ENCODE measurements around the gene FLAD1.

Gene FLAD1

DNA sequence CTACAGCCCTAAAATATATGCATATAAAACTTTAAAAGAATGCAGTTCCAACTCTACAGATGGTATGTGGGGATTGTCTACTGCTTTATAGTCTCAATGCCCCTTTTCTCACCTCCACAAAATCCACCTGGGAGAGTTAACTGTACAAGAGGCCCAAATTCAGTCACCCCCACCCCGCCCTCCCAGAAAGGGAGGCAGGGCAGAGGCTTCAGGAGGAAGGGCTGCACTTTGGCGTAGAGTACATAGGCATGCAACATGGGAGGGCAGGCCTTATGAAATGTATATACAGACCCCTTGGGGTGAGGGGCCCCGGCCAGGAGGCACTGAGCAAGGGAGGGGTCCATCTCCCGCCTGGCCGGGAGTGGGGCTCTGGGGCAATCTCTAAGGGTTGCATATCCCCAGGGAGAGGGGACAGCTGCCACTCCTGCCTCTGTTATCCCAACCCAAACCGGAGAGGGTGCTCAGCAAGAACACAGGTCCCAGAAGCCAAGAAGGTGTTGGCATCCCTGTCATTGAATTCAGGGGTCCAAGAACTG is 20.3 kb upstream of the FLAD1 start:
- no peak for TF ChIP-seq ZNF146 (tag by site-specific recombination; IDR thresholded peaks at IDR 0.05)
- no peak for TF ChIP-seq ZNF585B (tag by site-specific recombination; IDR thresholded peaks at IDR 0.05)
- TF ChIP-seq ZNF292 (tag by site-specific recombination; IDR thresholded peaks at IDR 0.05; ENCODE audit: borderline replicate concordance, low read depth) = no peak
- no peak for TF ChIP-seq OSR2 (tag by site-specific recombination; IDR thresholded peaks at IDR 0.05)
- TF ChIP-seq ZNF223 (tag by site-specific recombination; IDR thresholded peaks at IDR 0.05) = no peak
- TF ChIP-seq, protein P1, sequence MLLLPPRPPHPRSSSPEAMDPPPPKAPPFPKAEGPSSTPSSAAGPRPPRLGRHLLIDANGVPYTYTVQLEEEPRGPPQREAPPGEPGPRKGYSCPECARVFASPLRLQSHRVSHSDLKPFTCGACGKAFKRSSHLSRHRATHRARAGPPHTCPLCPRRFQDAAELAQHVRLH (tag by site-specific recombination; IDR thresholded peaks at IDR 0.05) = no peak
- TF ChIP-seq ZNF548 (tag by site-specific recombination; IDR thresholded peaks at IDR 0.05) = no peak
- TF ChIP-seq KLF9 (tag by site-specific recombination; IDR thresholded peaks at IDR 0.05; ENCODE audit: low read depth) = no peak
- no peak for TF ChIP-seq TRIM28 (IDR thresholded peaks at IDR 0.05; ENCODE audit: borderline replicate concordance, low read length)
- no peak for TF ChIP-seq ZBTB7A (tag by site-specific recombination; IDR thresholded peaks at IDR 0.05; ENCODE audit: low read depth)
- no peak for TF ChIP-seq ZNF660 (tag by site-specific recombination; IDR thresholded peaks at IDR 0.05)
- TF ChIP-seq ZNF677 (tag by site-specific recombination; IDR thresholded peaks at IDR 0.05) = no peak
- TF ChIP-seq ZNF701 (tag by site-specific recombination; IDR thresholded peaks at IDR 0.05) = no peak
- TF ChIP-seq, protein P2, sequence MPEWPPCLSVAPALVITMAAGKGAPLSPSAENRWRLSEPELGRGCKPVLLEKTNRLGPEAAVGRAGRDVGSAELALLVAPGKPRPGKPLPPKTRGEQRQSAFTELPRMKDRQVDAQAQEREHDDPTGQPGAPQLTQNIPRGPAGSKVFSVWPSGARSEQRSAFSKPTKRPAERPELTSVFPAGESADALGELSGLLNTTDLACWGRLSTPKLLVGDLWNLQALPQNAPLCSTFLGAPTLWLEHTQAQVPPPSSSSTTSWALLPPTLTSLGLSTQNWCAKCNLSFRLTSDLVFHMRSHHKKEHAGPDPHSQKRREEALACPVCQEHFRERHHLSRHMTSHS (tag by site-specific recombination; IDR thresholded peaks at IDR 0.05) = no peak
- no peak for TF ChIP-seq ZIC2 (tag by site-specific recombination; IDR thresholded peaks at IDR 0.05)
- TF ChIP-seq, protein P3, sequence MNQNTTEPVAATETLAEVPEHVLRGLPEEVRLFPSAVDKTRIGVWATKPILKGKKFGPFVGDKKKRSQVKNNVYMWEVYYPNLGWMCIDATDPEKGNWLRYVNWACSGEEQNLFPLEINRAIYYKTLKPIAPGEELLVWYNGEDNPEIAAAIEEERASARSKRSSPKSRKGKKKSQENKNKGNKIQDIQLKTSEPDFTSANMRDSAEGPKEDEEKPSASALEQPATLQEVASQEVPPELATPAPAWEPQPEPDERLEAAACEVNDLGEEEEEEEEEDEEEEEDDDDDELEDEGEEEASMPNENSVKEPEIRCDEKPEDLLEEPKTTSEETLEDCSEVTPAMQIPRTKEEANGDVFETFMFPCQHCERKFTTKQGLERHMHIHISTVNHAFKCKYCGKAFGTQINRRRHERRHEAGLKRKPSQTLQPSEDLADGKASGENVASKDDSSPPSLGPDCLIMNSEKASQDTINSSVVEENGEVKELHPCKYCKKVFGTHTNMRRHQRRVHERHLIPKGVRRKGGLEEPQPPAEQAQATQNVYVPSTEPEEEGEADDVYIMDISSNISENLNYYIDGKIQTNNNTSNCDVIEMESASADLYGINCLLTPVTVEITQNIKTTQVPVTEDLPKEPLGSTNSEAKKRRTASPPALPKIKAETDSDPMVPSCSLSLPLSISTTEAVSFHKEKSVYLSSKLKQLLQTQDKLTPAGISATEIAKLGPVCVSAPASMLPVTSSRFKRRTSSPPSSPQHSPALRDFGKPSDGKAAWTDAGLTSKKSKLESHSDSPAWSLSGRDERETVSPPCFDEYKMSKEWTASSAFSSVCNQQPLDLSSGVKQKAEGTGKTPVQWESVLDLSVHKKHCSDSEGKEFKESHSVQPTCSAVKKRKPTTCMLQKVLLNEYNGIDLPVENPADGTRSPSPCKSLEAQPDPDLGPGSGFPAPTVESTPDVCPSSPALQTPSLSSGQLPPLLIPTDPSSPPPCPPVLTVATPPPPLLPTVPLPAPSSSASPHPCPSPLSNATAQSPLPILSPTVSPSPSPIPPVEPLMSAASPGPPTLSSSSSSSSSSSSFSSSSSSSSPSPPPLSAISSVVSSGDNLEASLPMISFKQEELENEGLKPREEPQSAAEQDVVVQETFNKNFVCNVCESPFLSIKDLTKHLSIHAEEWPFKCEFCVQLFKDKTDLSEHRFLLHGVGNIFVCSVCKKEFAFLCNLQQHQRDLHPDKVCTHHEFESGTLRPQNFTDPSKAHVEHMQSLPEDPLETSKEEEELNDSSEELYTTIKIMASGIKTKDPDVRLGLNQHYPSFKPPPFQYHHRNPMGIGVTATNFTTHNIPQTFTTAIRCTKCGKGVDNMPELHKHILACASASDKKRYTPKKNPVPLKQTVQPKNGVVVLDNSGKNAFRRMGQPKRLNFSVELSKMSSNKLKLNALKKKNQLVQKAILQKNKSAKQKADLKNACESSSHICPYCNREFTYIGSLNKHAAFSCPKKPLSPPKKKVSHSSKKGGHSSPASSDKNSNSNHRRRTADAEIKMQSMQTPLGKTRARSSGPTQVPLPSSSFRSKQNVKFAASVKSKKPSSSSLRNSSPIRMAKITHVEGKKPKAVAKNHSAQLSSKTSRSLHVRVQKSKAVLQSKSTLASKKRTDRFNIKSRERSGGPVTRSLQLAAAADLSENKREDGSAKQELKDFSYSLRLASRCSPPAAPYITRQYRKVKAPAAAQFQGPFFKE (tag by site-specific recombination; IDR thresholded peaks at IDR 0.05; ENCODE audit: borderline replicate concordance) = no peak
- TF ChIP-seq ZBTB48 (tag by site-specific recombination; IDR thresholded peaks at IDR 0.05) = no peak
- Histone ChIP-seq H3K4me3 (ENCODE audit: low read depth, low read length) (peak overlapping the region; percentile 90), H3K4me1 (ENCODE audit: control insufficient read depth, insufficient read depth, low read length) (peaks cover 8% of the 10 kb centered on the region), H3K36me3 (ENCODE audit: control insufficient read depth in 2 of 2, insufficient read depth in 1 of 2, low read length in 2 of 2) (peaks cover 3 to 70% of the 10 kb centered on the region in 2 experiments), H3K9me3 (ENCODE audit: control insufficient read depth, insufficient read depth, low read depth, low read length) (no peaks in the 10 kb centered on the region), H3K27ac (ENCODE audit: extremely low read depth, low read depth, low read length) (peak overlapping the region; percentile 94)
- POLR2A ChIA-PET = interaction anchor here (1.0 to 2.9 kb wide), 3 partner anchors 9 to 21 kb away, joined by 4 to 69 read pairs (median 17); partner anchors contain the start of genes FLAD1 and SHC1
- CTCF ChIA-PET = interaction anchor here (0.6 to 2.5 kb wide), 3 partner anchors 10 to 799 kb away, joined by 3 to 16 read pairs (median 4); partner anchors contain the start of gene ADAM15

DNA sequence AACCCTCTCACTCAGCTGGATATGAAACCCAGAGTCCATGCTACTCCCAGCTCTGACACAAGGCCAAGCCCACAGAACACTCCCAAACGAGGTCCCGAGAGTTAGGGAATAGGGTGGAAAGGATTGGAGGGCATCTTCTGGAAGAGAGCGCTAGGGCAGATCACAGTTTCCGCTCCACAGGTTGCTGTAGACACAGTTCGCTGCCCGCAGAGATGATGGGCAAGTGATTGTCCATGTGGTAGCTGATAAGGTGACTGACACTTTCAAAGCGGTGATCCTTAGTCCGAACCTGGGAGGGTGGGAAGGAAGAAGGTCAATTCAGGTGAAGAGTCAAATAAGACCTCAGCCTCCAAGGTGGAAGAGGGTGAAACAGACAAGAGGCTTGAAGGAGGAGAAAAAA is 19.5 kb upstream of the FLAD1 start:
- no peak overlapping the region for H3K27ac ChIP-seq (ENCODE audit: extremely low read depth, low read depth, low read length)
- ChIA-PET CTCF (interaction anchor here (0.7 to 1.0 kb wide), 3 partner anchors 9 to 201 kb away, joined by 3 to 4 read pairs (median 3); partner anchors contain the start of gene ADAM15), POLR2A (interaction anchor here (1.0 to 3.2 kb wide), 3 partner anchors 9 to 19 kb away, joined by 4 to 13 read pairs (median 6); partner anchors contain the start of genes CKS1B and FLAD1)
- H3K4me3 ChIP-seq (ENCODE audit: low read depth, low read length) = no peak overlapping the region
- H3K9me3 ChIP-seq (ENCODE audit: control insufficient read depth, insufficient read depth, low read depth, low read length) = no peaks in the 10 kb centered on the region
- peaks cover 8% of the 10 kb centered on the region for H3K4me1 ChIP-seq (ENCODE audit: control insufficient read depth, insufficient read depth, low read length)
- peak; percentile 51; the same call in 1 of the 2 replicates for TF ChIP-seq SCRT1 (tag by site-specific recombination; IDR thresholded peaks at IDR 0.05; ENCODE audit: borderline replicate concordance)
- peak; percentile 60 for TF ChIP-seq SCRT2 (tag by site-specific recombination; IDR thresholded peaks at IDR 0.05)
- no peak for TF ChIP-seq ZNF140 (tag by site-specific recombination; IDR thresholded peaks at IDR 0.05)
- peaks cover under 1 to 70% of the 10 kb centered on the region in 2 experiments for H3K36me3 ChIP-seq (ENCODE audit: control insufficient read depth in 2 of 2, insufficient read depth in 1 of 2, low read length in 2 of 2)

Data from HEK293 (cell line).